Measurements from ENCODE around the gene CNNM2.

Gene CNNM2

DNA sequence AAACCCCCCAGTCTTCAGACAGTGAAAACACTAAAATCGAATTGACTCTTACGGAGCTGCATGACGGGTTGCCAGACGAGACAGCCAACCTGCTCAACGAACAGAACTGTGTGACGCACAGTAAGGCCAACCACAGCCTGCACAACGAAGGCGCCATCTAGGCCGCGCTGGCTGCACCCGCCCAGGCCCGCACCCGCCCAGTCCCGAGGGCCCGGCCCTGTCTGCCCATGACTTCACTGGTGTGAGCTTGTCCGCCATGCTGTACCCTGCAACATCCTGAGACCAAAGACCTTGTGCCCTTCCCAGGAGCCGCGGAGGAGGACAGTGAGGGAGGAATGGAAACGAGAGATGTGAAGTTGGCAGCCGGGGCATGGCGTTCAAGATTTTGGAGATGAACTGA, 158.9 kb downstream of the CNNM2 start:
- H3K27me3 ChIP-seq (ENCODE audit: insufficient read depth, low read length), result no peaks in the 10 kb centered on the region
- no peak overlapping the region for H2AFZ ChIP-seq (ENCODE audit: low read length)
- no peak for TF ChIP-seq EZH2 (IDR thresholded peaks at IDR 0.05; ENCODE audit: borderline replicate concordance, low read length)
- TF ChIP-seq, protein P1, sequence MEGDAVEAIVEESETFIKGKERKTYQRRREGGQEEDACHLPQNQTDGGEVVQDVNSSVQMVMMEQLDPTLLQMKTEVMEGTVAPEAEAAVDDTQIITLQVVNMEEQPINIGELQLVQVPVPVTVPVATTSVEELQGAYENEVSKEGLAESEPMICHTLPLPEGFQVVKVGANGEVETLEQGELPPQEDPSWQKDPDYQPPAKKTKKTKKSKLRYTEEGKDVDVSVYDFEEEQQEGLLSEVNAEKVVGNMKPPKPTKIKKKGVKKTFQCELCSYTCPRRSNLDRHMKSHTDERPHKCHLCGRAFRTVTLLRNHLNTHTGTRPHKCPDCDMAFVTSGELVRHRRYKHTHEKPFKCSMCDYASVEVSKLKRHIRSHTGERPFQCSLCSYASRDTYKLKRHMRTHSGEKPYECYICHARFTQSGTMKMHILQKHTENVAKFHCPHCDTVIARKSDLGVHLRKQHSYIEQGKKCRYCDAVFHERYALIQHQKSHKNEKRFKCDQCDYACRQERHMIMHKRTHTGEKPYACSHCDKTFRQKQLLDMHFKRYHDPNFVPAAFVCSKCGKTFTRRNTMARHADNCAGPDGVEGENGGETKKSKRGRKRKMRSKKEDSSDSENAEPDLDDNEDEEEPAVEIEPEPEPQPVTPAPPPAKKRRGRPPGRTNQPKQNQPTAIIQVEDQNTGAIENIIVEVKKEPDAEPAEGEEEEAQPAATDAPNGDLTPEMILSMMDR (IDR thresholded peaks at IDR 0.05; ENCODE audit: low read length), result no peak
- no peaks in the 10 kb centered on the region for H3K4me1 ChIP-seq (ENCODE audit: insufficient read depth, low read length, severe bottlenecking)
- H3F3A ChIP-seq (ENCODE audit: insufficient read depth, low read length), result no peaks in the 10 kb centered on the region
- no peak overlapping the region for H3K4me3 ChIP-seq (ENCODE audit: low read depth, low read length, poor library complexity, severe bottlenecking)
- no peak overlapping the region for H3K9ac ChIP-seq (ENCODE audit: low read length)
- no peak overlapping the region for H3K4me2 ChIP-seq (ENCODE audit: low read length)
- H3K79me2 ChIP-seq (ENCODE audit: insufficient read depth, low read length), result no peaks in the 10 kb centered on the region
- no peaks in the 10 kb centered on the region for H3K36me3 ChIP-seq (ENCODE audit: insufficient read depth, low read length)
- H4K20me1 ChIP-seq (ENCODE audit: insufficient read depth, low read length), result no peaks in the 10 kb centered on the region
- no peak overlapping the region for H3K27ac ChIP-seq (ENCODE audit: low read depth, low read length, poor library complexity, severe bottlenecking)
- no peaks in the 10 kb centered on the region for H3K9me3 ChIP-seq (ENCODE audit: low read length)
- no peaks in the 10 kb centered on the region for H3K9me2 ChIP-seq (ENCODE audit: low read depth, low read length)

DNA sequence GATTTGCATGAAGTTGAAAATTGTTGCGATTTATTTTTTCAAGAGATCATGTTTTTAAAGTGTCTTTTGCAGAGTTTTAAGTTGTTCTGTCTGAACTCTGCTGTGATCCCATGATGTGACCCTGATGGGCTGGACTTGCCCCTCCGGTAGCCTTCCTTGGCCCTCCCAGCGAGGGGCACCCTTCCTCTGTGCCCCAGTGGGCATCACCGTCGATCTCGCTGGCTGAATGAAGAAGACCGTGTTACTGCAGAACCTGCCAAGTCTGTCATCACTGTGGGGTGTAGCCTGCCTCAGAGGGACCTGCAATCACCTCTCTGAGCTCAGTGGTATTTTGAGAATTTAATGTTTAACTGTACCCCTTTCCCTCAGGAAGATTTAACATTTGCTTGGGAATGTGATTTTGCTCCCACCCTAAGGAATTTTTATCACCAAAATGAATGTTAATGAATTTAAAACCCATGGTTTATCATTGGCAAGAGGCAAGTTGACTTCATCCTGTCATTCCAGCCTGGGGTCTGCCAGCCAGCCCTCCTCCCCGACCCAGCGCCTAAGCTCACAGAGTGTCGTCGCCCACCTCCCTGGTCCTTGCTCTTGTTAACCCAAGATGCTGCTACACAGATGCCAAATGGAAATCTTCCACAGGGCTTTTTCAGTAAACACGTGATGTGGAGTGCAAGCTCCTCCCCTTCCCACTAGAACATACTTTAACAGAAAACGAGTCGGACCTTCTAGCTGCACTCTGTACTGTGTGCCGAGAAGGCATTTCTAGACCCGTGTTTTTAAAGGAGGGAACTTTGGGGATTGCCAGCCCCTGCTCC, 159.6 kb downstream of the CNNM2 start:
- Histone ChIP-seq H3K4me1 (ENCODE audit: insufficient read depth, low read length, severe bottlenecking) (no peaks in the 10 kb centered on the region), H3K79me2 (ENCODE audit: insufficient read depth, low read length) (no peaks in the 10 kb centered on the region), H3F3A (ENCODE audit: insufficient read depth, low read length) (no peaks in the 10 kb centered on the region), H3K36me3 (ENCODE audit: insufficient read depth, low read length) (no peaks in the 10 kb centered on the region), H2AFZ (ENCODE audit: low read length) (no peak overlapping the region), H3K27ac (ENCODE audit: low read depth, low read length, poor library complexity, severe bottlenecking) (no peak overlapping the region), H3K9me3 (ENCODE audit: low read length) (no peaks in the 10 kb centered on the region), H3K9me2 (ENCODE audit: low read depth, low read length) (no peaks in the 10 kb centered on the region), H3K9ac (ENCODE audit: low read length) (no peak overlapping the region), H3K4me3 (ENCODE audit: low read depth, low read length, poor library complexity, severe bottlenecking) (no peak overlapping the region), H3K4me2 (ENCODE audit: low read length) (no peak overlapping the region), H4K20me1 (ENCODE audit: insufficient read depth, low read length) (no peaks in the 10 kb centered on the region), H3K27me3 (ENCODE audit: insufficient read depth, low read length) (no peaks in the 10 kb centered on the region)
- no peak for TF ChIP-seq EZH2 (IDR thresholded peaks at IDR 0.05; ENCODE audit: borderline replicate concordance, low read length)
- TF ChIP-seq, protein P1 (IDR thresholded peaks at IDR 0.05; ENCODE audit: low read length), result no peak

DNA sequence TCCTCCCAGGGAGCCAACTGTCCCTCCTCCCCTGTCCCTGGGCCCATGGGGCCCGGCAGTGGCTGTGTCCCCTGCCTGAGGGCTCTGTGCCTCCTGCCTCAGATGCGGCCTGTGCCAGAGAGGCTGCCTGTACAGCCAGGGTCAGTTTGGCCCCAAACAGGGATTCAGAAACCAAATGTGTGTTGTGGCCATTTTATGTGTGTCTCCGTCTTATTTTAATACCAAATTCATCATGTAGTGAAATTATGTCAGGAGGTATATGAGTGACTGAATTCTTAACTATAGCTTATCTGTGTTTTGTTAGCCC, 160.2 kb downstream of the CNNM2 start:
- Histone ChIP-seq H3K4me1 (ENCODE audit: insufficient read depth, low read length, severe bottlenecking) (no peaks in the 10 kb centered on the region), H3K27ac (ENCODE audit: low read depth, low read length, poor library complexity, severe bottlenecking) (no peak overlapping the region), H3K36me3 (ENCODE audit: insufficient read depth, low read length) (no peaks in the 10 kb centered on the region), H3K4me2 (ENCODE audit: low read length) (no peak overlapping the region), H3K4me3 (ENCODE audit: low read depth, low read length, poor library complexity, severe bottlenecking) (no peak overlapping the region), H2AFZ (ENCODE audit: low read length) (no peak overlapping the region), H3K27me3 (ENCODE audit: insufficient read depth, low read length) (no peaks in the 10 kb centered on the region), H3K9me3 (ENCODE audit: low read length) (no peaks in the 10 kb centered on the region), H3K79me2 (ENCODE audit: insufficient read depth, low read length) (no peaks in the 10 kb centered on the region), H3F3A (ENCODE audit: insufficient read depth, low read length) (no peaks in the 10 kb centered on the region), H3K9ac (ENCODE audit: low read length) (no peak overlapping the region), H3K9me2 (ENCODE audit: low read depth, low read length) (no peaks in the 10 kb centered on the region), H4K20me1 (ENCODE audit: insufficient read depth, low read length) (no peaks in the 10 kb centered on the region)
- no peak for TF ChIP-seq EZH2 (IDR thresholded peaks at IDR 0.05; ENCODE audit: borderline replicate concordance, low read length)

DNA sequence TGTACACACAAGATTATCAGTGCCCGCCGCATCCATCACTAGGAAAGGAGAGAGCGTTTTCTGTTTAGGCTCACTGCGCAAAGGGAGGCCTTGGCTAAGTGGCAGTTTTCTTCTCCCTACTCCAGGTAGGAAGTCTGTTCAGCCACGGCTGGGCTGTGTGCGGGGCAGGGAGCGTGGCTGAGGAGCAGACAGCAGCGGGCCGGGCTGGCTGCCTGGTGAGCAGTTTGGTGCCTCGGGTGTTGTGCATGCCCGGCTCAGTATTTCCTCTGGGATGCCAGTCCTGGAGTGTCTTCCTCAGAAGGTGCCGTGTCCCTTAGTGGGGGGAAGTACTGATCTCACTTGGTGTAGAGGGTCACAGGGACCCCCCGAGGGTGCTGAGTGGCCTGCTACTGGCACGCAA, 160.6 kb downstream of the CNNM2 start:
- no peak overlapping the region for H3K27ac ChIP-seq (ENCODE audit: low read depth, low read length, poor library complexity, severe bottlenecking)
- H3F3A ChIP-seq (ENCODE audit: insufficient read depth, low read length), result no peaks in the 10 kb centered on the region
- H3K4me1 ChIP-seq (ENCODE audit: insufficient read depth, low read length, severe bottlenecking), result no peaks in the 10 kb centered on the region
- H3K4me2 ChIP-seq (ENCODE audit: low read length), result no peak overlapping the region
- no peak overlapping the region for H3K4me3 ChIP-seq (ENCODE audit: low read depth, low read length, poor library complexity, severe bottlenecking)
- peaks cover 3% of the 10 kb centered on the region; the same call in 1 of the 2 replicates for H3K36me3 ChIP-seq (ENCODE audit: insufficient read depth, low read length)
- TF ChIP-seq, protein P1 (IDR thresholded peaks at IDR 0.05; ENCODE audit: low read length), result no peak
- no peak for TF ChIP-seq EZH2 (IDR thresholded peaks at IDR 0.05; ENCODE audit: borderline replicate concordance, low read length)
- H3K9me2 ChIP-seq (ENCODE audit: low read depth, low read length), result no peaks in the 10 kb centered on the region
- H3K79me2 ChIP-seq (ENCODE audit: insufficient read depth, low read length), result no peaks in the 10 kb centered on the region
- H3K27me3 ChIP-seq (ENCODE audit: insufficient read depth, low read length), result no peaks in the 10 kb centered on the region
- no peak overlapping the region for H2AFZ ChIP-seq (ENCODE audit: low read length)
- no peaks in the 10 kb centered on the region for H4K20me1 ChIP-seq (ENCODE audit: insufficient read depth, low read length)
- no peak overlapping the region for H3K9ac ChIP-seq (ENCODE audit: low read length)
- H3K9me3 ChIP-seq (ENCODE audit: low read length), result no peaks in the 10 kb centered on the region
